Body of pancreas (tissue), 4 donors: Measurements from ENCODE around the gene INTS12. TPM values are rescaled to one million over a fixed set of nuclear protein-coding genes. Genes with fewer than 3 reads are reported as not detected.

ENCODE experiments used
- ATAC-seq: fragments of 150-250 bp; one replicate; pipeline ENCODE4 v1.9.1; 2016
- DNase-seq, 4 donors: peaks; one replicate each; pipeline ENCODE4 v3.0.0-alpha.2; 2019
- H3K27ac ChIP-seq, 4 donors: fragments of 200-600 bp; sonication (generic); 1 replicate in 3 of 4; 2 replicates in 1 of 4; pipeline versions ENCODE4 v1.5.1 to v1.6.1; 2016 to 2019; ENCODE audit warnings: mild to moderate bottlenecking in 1 of 4, mixed read lengths in 1 of 4, moderate library complexity in 1 of 4
- H3K27me3 ChIP-seq, 2 donors: fragments of 200-600 bp; sonication (generic); one replicate each; pipeline ENCODE4 v1.6.0; 2016; ENCODE audit warnings: mild to moderate bottlenecking in 1 of 2
- H3K36me3 ChIP-seq, 2 donors: fragments of 200-600 bp; sonication (generic); replicated peaks in 1 of 2; 2 replicates each; pipeline ENCODE4 v1.5.1; 2016; ENCODE audit warnings: low read depth in 2 of 2; ENCODE audit not compliant: insufficient read depth in 1 of 2
- H3K4me1 ChIP-seq: fragments of 200-600 bp; sonication (generic); one replicate; pipeline ENCODE4 v1.6.0; 2016
- H3K4me3 ChIP-seq, 2 donors: fragments of 200-600 bp; sonication (generic); 1 replicate in 1 of 2; 2 replicates in 1 of 2; pipeline ENCODE4 v1.5.1; 2016 to 2019
- H3K9me3 ChIP-seq, 3 donors: fragments of 200-600 bp; sonication (generic); 1 replicate in 2 of 3; 2 replicates in 1 of 3; pipeline ENCODE4 v1.5.1; 2016
- CTCF ChIP-seq, 7 experiments: fragments of 450-650 bp in 4 of 7; fragments of 200-600 bp in 3 of 7; sonication (generic) in 3 of 7; IDR thresholded peaks; one replicate each; pipeline ENCODE4 v1.5.1; 2016 to 2019; ENCODE audit warnings: antibody characterized with exemption in 7 of 7
- POLR2A ChIP-seq, 3 donors: fragments of 450-650 bp; IDR thresholded peaks; one replicate each; pipeline ENCODE4 v1.6.1; 2016; ENCODE audit warnings: antibody characterized with exemption in 3 of 3, mild to moderate bottlenecking in 2 of 3
- WGBS, 2 donors: methylation state at CpG; one replicate each; pipeline ENCODE4 v1.1.5; 2017; 5-methylcytosine and 5-hydroxymethylcytosine counted together
- intact Hi-C: fragments of 100-400 bp; cut with DNase I; formaldehyde crosslinking; loops from one replicate; pipeline ENCODE4 v1.15.1; 2023
- total RNA-seq, 2 donors: library from RNA; depleted of rRNA; stranded (reverse); fragments of >200 nt; gene quantifications; one replicate each; pipeline ENCODE4 v1.1.0, GENCODE V29; 2016

Gene INTS12
- total RNA-seq, 2 donors from 2014 or later: 9.3 to 10.2 TPM

GRCh38 chr4:105686571-105686970, 21.9 kb downstream of the INTS12 start:
- ATAC-seq: no peak
- Histone ChIP-seq H3K36me3 (peaks cover 0 to 4% of the 10 kb centered on the region in 2 donors), H3K9me3 (no peaks in the 10 kb centered on the region), H3K27me3 (no peaks in the 10 kb centered on the region), H3K27ac (no peak overlapping the region), H3K4me1 (peaks cover 24% of the 10 kb centered on the region), H3K4me3 (no peak overlapping the region)
- TF ChIP-seq CTCF (IDR thresholded peaks at IDR 0.05): no peak
- no peak for TF ChIP-seq POLR2A (IDR thresholded peaks at IDR 0.05)
- no peak for DNase-seq
- intact Hi-C loops: no loop called here
- 80 to 89% methylated on average over 2 of the region's 2 CpGs for WGBS, 2 donors

GRCh38 chr4:105683038-105683437, 25.5 kb downstream of the INTS12 start:
- no peak for TF ChIP-seq CTCF (IDR thresholded peaks at IDR 0.05)
- TF ChIP-seq POLR2A (IDR thresholded peaks at IDR 0.05): no peak
- ATAC-seq: peak; percentile 96
- peak; percentile 94 to 98 (median 96) for DNase-seq
- Histone ChIP-seq H3K4me3 (no peak overlapping the region), H3K27ac (peak overlapping the region; percentile 76 to 90 (median 82)), H3K27me3 (no peaks in the 10 kb centered on the region), H3K4me1 (peaks cover 46% of the 10 kb centered on the region), H3K36me3 (no peaks in the 10 kb centered on the region), H3K9me3 (no peaks in the 10 kb centered on the region)
- WGBS, 2 donors: 17 to 22% methylated on average over 4 of the region's 4 CpGs
- intact Hi-C loops: no loop called here

GRCh38 chr4:105679186-105679585, 29.3 kb downstream of the INTS12 start:
- Histone ChIP-seq H3K4me1 (peaks cover 46% of the 10 kb centered on the region), H3K4me3 (no peak overlapping the region), H3K27me3 (no peaks in the 10 kb centered on the region), H3K9me3 (no peaks in the 10 kb centered on the region), H3K27ac (peak overlapping the region in 3 of 4 donors; percentile 35 to 48 (median 43)), H3K36me3 (no peaks in the 10 kb centered on the region)
- DNase-seq (peak in 2 of 4 donors; percentile 16 to 20), ATAC-seq (peak; percentile 63)
- 30 to 32% methylated on average over 2 of the region's 2 CpGs for WGBS, 2 donors
- TF ChIP-seq CTCF (IDR thresholded peaks at IDR 0.05) (no peak), POLR2A (IDR thresholded peaks at IDR 0.05) (no peak)
- intact Hi-C loops: no loop called here

- Histone ChIP-seq H3K36me3 (no peaks in the 10 kb centered on the region), H3K27me3 (no peaks in the 10 kb centered on the region), H3K4me1 (peaks cover 33% of the 10 kb centered on the region), H3K4me3 (no peak overlapping the region), H3K9me3 (no peaks in the 10 kb centered on the region), H3K27ac (no peak overlapping the region)
- DNase-seq: no peak
- intact Hi-C loops: no loop called here
- ATAC-seq: no peak
- TF ChIP-seq POLR2A (IDR thresholded peaks at IDR 0.05) (no peak), CTCF (IDR thresholded peaks at IDR 0.05) (no peak)
- 58 to 67% methylated on average over 2 of the region's 2 CpGs for WGBS, 2 donors
Observed at GRCh38 chr4:105677709-105678108, 30.8 kb downstream of the INTS12 start.

- Histone ChIP-seq H3K9me3 (no peaks in the 10 kb centered on the region), H3K4me1 (peaks cover 8% of the 10 kb centered on the region), H3K36me3 (no peaks in the 10 kb centered on the region), H3K4me3 (no peak overlapping the region), H3K27ac (no peak overlapping the region), H3K27me3 (no peaks in the 10 kb centered on the region)
- TF ChIP-seq CTCF (IDR thresholded peaks at IDR 0.05) (no peak), POLR2A (IDR thresholded peaks at IDR 0.05) (no peak)
- 67 to 85% methylated on average over 1 of the region's 1 CpG for WGBS, 2 donors
- no peak for DNase-seq
- intact Hi-C loops: no loop called here
- ATAC-seq: no peak
Observed at GRCh38 chr4:105674011-105674410, 34.5 kb downstream of the INTS12 start.
